AML-193 (cell line): ENCODE data around the gene SKA1.
"Not testable (repeated sequence)": the region's sequence is repeated elsewhere in the genome, so short reads cannot be mapped to it uniquely, and the experiment has no call there.

Experiments
- DNase-seq, 2 experiments: peaks; one replicate each; lab custom pipeline; 2025; lab: John Stamatoyannopoulos, UW

The SKA1 gene

GRCh38 chr18:50395093-50395492 lies 20.2 kb downstream of the SKA1 start:
- DNase-seq = no peak

DNA sequence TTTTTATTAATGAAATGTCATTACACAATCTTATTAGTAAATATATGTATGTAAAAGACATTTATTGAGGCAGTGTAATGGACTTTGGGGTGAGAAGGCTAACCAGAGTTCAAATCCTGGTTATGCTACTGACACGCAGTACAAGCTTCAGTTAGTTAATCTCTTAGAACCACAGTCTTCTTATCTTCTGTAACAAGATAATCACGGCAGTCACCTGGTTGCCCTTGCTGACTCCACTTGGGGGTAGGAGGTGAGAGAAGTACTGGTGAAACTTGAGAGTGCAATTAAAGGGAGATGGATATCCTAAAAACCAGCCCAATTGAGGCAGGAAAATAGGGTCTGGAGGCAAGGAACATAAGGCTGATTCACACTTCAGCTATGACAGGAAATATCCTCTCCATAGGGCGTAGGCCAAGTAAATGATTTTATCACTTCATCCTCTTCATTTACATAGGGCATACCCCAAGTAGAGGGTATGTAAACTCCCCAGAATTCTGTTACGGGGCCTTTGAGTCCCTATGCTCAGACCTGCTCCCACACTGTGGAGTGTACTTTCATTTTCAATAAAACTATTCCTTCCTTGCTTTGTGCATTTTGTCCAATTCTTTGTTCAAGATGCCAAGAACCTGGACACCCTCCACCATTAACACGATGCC lies 21.3 kb downstream of the SKA1 start:
- DNase-seq = no peak

DNA sequence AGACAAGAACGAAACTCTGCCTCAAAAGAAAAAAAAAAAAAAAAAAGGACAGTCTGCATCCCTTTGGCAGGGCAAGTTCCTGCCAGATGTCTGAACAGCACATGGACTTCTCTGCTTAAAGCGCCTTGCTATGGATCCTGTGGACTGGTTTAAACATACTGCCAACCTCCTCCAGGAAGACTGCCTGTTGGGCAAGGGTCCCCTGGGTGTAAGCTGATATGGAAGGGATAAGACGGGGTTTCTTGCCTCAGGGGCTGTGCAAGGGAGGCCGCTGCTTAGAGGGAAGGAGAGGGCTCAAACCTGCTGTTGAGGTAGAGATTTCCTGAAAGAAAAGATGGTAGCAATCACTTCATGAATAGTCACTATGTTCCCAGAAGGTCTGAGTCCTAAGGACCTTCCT lies 22.2 kb downstream of the SKA1 start:
- DNase-seq = no peak

- no peak for DNase-seq
These were observed 23.3 kb downstream of the SKA1 start for GRCh38 chr18:50398099-50398498.

- no peak for DNase-seq
These were observed 24.1 kb downstream of the SKA1 start for GRCh38 chr18:50398947-50399346.

- no peak for DNase-seq
These were observed 24.7 kb downstream of the SKA1 start for GRCh38 chr18:50399582-50399981.

GRCh38 chr18:50400438-50400837 lies 25.6 kb downstream of the SKA1 start:
- DNase-seq = not testable (repeated sequence)

- no peak for DNase-seq
These were observed 26.4 kb downstream of the SKA1 start for GRCh38 chr18:50401295-50401694.

DNA sequence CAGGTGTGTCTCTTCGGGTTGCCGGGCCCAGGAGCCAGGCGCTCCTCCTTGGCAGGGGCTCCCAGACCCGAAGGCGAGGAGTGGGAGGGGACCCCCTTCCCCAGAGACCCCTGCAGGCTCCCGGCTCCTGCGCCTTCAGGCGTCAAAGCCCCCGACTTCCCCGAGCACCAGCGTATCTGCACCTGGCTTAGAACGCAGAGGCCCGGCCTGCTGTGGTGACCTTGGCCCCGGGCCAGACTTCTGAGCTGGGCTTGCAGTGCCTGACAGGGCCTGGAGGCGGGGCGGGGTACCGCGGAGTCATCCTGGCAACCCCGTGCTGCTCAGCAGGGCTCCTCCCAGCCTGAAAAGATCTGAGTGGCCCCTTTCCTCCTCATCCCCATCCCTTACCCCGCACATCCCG lies 27.0 kb downstream of the SKA1 start:
- no peak for DNase-seq

DNA sequence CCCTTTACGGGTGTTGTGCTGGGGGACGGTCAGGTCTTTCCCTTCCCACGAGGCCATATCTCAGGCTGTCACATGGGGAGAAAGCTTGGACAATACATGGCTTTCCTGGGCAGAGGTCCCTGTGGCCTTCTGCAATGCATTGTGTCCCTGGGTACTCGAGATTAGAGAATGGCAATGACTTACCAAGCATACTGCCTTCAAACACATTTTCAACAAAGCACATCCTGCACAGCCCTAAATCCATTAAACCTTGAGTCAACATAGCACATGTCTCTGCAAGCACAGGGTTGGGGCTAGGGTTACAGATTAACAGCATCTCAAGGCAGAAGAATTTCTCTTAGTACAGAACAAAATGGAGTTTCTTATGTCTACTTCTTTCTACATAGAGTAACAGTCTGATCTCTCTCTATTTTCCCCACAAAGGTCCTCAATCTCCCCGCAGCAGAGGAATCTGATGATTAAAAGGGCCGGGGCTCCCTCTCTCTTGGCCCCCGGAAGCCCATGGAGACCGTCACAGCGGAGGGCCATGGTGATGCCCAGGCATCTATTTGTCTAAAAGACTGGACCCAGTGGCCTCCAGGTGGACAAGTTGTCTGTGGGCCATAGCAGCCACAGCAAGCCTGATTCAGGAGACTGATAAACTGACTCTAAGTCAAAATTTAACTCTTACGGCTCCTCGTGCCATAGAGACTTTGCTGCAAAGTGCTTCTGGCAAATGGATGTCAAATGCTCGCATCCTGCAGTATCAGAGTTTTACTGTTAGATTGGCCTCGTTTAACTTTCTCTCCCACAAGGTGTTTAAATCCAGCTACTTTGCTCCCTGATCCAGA lies 30.1 kb downstream of the SKA1 start:
- DNase-seq = not testable (repeated sequence)

DNA sequence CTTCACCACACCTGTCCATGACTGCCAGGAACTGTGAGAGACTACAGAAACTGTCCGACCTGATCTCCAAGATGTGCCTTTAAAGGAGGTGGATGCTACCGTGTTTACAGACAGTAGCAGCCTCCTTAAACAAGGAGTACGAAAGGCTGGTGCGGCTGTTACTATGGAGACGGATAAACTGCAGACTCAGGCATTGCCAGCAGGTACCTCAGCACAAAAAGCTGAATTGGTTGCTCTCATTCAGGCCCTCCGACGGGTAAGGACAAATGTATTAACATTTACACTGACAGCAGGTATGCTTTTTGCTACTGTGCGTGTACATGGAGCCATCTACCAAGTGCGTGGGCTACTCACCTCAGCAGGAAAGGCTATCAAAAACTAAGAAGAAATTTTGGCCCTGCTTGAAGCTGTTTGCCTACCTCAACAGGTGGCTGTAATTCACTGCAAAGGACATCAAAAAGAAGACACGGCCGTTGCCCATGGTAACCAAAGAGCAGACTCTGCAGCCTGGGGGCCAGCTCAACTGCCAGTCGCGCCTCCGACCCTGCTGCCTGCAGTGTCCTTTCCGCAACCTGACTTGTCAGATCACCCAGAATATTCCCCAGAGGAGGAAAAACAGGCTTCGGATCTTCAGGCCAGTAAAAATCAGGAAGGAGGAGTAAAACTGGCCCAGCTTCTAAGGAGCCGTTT lies 30.9 kb downstream of the SKA1 start:
- DNase-seq = no peak

DNA sequence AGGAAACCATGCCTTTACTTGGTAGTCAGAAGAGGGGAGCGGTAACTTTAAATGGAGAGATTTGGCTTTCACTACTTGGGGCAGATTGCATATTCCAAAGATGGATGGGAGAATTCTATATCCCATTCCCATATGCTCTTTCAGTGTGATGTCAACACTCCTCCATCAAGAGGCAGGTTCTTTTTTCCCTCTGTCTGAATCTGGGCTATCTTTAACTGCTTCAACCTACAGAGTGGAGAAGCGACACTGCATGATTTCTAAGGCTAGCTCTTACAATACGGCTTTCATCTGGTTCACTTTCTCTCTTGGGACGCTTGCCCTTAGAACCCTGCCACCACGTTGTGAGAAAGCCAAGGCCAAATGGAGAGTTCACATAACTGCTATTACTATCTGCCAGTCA lies 34.4 kb downstream of the SKA1 start:
- DNase-seq = no peak

- no peak for DNase-seq
These were observed 35.2 kb downstream of the SKA1 start for GRCh38 chr18:50410008-50410407.

DNA sequence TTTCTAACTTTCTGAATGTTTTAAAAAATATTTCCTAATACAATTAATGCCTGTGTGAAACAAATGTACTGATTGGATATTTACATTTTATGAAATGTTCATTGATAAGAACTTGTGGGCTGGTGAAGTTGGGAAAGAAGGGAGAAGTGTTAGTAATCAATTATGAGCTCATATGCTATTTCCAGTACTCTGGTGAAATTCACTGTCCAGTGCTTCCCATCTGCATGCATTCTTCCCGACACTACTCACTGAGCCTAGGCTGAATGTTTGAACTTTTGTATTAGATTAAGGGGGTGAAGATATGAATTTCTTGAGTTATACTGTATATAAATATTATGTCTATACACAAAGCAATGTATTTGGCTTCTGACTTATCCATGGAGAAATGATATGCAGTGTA lies 36.0 kb downstream of the SKA1 start:
- DNase-seq = no peak

DNA sequence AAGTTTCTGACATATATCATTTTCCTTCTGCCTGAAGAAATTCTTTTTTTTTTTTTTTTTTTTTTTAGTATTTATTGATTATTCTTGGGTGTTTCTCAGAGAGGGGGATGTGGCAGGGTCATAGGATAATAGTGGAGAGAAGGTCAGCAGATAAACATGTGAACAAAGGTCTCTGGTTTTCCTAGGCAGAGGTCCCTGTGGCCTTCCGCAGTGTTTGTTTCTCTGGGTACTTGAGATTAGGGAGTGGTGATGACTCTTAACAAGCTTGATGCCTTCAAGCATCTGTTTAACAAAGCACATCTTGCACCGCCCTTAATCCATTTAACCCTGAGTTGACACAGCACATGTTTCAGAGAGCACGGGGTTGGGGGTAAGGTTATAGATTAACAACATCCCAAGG lies 42.0 kb downstream of the SKA1 start:
- DNase-seq = not testable (repeated sequence)

- DNase-seq = not testable (repeated sequence)
These were observed 42.9 kb downstream of the SKA1 start for GRCh38 chr18:50417705-50418104.

DNA sequence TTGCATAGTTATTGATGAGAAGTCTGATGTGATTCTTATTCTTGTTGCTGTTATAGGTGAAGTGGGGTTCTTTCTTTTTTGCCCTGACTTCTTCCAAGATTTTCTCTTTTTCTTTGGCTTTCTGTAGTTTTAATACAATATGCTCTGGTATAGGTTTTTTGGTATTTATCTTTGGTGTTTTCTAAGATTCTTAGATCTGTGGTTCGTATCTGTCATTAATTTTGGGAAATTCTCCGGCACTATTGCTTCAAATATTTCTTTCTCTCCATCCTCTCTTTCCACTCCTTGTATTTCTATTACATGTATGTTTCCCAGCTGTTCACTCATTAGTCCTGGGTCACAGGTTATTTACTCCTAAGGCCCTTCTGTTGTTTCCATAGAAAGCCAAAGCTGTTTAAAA lies 43.8 kb downstream of the SKA1 start:
- no peak for DNase-seq

DNA sequence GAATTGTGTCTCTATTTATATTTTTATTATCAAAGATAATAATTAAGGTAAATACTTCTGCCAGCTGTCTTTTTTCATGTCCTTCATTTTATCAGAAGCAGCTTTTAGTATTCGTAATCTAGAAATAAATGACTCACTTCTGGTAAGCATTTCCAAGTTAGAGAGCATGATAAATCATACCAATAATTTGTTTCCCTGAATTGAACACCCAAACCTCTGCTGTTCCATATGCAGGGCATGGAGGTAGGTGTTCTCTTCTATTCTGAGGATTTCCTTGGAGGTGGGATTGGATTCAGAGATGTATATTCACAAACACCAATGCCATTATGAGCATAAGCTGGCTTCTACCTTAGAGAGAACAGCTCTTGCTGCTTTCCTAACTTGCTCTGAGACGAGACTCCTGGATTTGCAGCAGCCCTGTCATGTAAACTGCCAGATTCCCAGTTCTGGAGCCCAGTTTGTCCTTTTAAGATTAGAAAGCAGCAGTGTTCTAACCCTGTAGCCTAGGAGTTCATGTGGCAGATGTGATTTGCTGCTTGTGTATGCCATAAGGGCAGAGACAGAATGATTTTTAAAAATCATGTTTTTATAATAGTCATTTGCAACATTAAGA lies 47.5 kb downstream of the SKA1 start:
- no peak for DNase-seq

DNA sequence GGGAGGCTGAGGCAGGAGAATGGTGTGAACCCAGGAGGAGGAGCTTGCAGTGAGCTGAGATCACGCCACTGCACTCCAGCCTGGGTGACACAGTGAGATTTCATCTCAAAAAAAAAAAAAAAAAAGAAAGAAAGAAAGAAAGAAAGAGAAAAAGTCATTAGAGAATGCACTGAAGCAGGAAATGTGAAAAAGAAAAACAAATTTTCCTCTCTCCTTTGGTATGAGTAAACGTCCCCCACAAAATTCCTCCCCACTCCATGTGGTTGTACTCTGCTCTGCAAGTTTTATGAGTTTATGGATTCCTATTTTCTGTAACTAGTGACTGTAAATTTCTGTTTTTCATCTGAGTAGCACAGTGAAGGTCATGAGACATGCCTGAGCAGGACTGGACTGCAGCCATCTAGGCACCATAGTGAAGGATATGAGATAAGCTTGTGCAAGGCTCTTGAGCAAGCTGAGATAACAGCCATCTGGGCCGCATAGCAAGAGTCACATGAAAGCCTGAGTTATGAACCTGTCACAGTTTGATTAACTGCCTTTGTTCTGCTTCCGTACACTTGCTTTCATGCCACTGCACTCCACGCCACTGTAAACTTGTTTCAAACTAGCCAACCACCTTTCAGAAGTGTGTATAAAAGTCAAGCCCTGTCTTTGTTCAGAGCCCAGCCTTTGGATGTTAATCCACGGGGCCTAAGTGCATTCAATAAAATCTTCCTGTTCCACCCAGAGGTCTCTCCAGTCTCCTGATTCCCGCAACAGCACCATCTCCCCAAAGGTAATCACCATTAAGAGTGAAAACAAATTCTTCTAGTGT lies 50.2 kb downstream of the SKA1 start:
- no peak for DNase-seq

DNA sequence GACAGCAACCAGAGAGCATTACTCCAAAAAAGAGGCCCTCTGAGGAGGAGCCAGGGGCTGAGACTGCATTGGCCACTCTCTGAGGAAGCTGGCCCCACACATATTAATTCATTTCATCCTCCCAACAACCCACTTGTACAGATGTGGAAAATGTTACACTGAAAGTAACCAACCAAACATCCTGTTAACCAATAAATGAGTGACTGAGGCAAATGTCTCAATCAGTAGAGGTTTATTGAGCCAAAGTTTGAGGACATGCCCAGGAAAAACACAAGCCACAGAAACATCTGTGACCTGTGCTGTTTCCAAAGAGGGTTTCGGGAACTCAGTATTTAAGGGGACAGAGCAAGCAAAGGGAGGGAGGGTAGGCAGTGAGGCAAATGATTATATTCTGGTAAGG lies 53.0 kb downstream of the SKA1 start:
- DNase-seq = no peak

GRCh38 chr18:50428531-50429206 lies 53.8 kb downstream of the SKA1 start:
- DNase-seq = no peak
